Measurements from ENCODE around the gene VSTM2L. TPM values are rescaled to one million over a fixed set of nuclear protein-coding genes. Genes with fewer than 3 reads are reported as not detected.

VSTM2L gene
- total and polyA plus RNA-seq, 2 donors (not counting 3 experiments of a cell fraction or from before 2014, with no cell fraction given): 0.18 TPM; not detected in 1

GRCh38 chr20:37954190-37954589 lies 51.3 kb downstream of the VSTM2L start:
- Histone ChIP-seq H3K4me2 (ENCODE audit: insufficient read depth, low read length) (no peak overlapping the region), H3K36me3 (ENCODE audit: control insufficient read depth in 2 of 2, extremely low read depth in 1 of 2, insufficient read depth in 2 of 2, low read length in 2 of 2) (no peaks in the 10 kb centered on the region), H3K9me3 (replicated peaks; ENCODE audit: control insufficient read depth, insufficient read depth, low read length) (no peaks in the 10 kb centered on the region), H3K4me1 (ENCODE audit: control insufficient read depth, extremely low read depth, insufficient read depth, low read length) (no peaks in the 10 kb centered on the region), H3K27ac (ENCODE audit: insufficient read depth, low read depth, low read length) (no peak overlapping the region), H3K79me2 (ENCODE audit: control insufficient read depth, insufficient read depth, low read length) (no peaks in the 10 kb centered on the region), H4K20me1 (replicated peaks; ENCODE audit: control insufficient read depth, extremely low read depth, insufficient read depth, low read length) (no peaks in the 10 kb centered on the region), H3K27me3 (ENCODE audit: control insufficient read depth in 2 of 2, insufficient read depth in 2 of 2, low read length in 2 of 2) (peaks cover 18 to 26% of the 10 kb centered on the region in 2 experiments), H3K9me1 (replicated peaks; ENCODE audit: control insufficient read depth, extremely low read depth, insufficient read depth, low read length) (no peaks in the 10 kb centered on the region), H3K4me3 (replicated peaks in 1 of 3; ENCODE audit: insufficient read depth in 1 of 3, low read depth in 1 of 3, low read length in 3 of 3) (no peak overlapping the region), H2AFZ (ENCODE audit: low read depth, low read length) (no peak overlapping the region), H3K9ac (replicated peaks; ENCODE audit: extremely low read depth, insufficient read depth, low read length) (no peak overlapping the region)
- TF ChIP-seq CTCF (IDR thresholded peaks at IDR 0.05; ENCODE audit: extremely low read depth in 1 of 2, insufficient read depth in 1 of 2, low read depth in 1 of 2, low read length in 2 of 2) (no peak), FOS (IDR thresholded peaks at IDR 0.05; ENCODE audit: borderline replicate concordance, insufficient read depth, low read length) (no peak), POLR2AphosphoS5 (IDR thresholded peaks at IDR 0.05; ENCODE audit: insufficient read depth, low read depth, low read length) (no peak), POLR2A (IDR thresholded peaks at IDR 0.05; ENCODE audit: low read depth, low read length) (no peak), GATA2 (IDR thresholded peaks at IDR 0.05; ENCODE audit: insufficient read depth, insufficient read length, low read depth, low read length) (no peak), JUN (IDR thresholded peaks at IDR 0.05; ENCODE audit: borderline replicate concordance, insufficient read depth, insufficient read length, low read depth) (no peak), MAX (IDR thresholded peaks at IDR 0.05; ENCODE audit: insufficient read depth, insufficient read length) (no peak), EZH2 (IDR thresholded peaks at IDR 0.05; ENCODE audit: borderline replicate concordance, low read depth, low read length, severe bottlenecking) (no peak), MYC (IDR thresholded peaks at IDR 0.05; ENCODE audit: low read depth, low read length) (no peak)
- no peak for DNase-seq (ENCODE audit: low read depth, low spot score)
- FAIRE-seq: no peak
- dilution Hi-C loops (cut with MboI; ENCODE audit: extremely low pct_ligation_motif_present, low sequenced_read_pairs): no loop called here
- intact Hi-C loops (cut with micrococcal nuclease): no loop called here
- ChIA-PET POLR2A (no interaction called here), CTCF (interaction anchor here (0.6 kb wide), 1 partner anchor 39 kb away, joined by 4 read pairs; no protein-coding TSS in a partner anchor)
- no TSS peak for BruUV-seq (replicated peaks)
